ENCODE measurements around the gene ME3.

- TF ChIP-seq, protein P1, sequence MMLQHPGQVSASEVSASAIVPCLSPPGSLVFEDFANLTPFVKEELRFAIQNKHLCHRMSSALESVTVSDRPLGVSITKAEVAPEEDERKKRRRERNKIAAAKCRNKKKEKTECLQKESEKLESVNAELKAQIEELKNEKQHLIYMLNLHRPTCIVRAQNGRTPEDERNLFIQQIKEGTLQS (IDR thresholded peaks at IDR 0.05) = no peak
- TF ChIP-seq YY1 (IDR thresholded peaks at IDR 0.05) (no peak), FOXA1 (IDR thresholded peaks at IDR 0.05) (no peak), TAF1 (conservative IDR thresholded peaks at IDR 0.05) (no peak), GABPA (IDR thresholded peaks at IDR 0.05 in 1 of 2, conservative IDR thresholded peaks at IDR 0.05 in 1 of 2) (no peak), RAD21 (IDR thresholded peaks at IDR 0.05) (no peak), JUND (IDR thresholded peaks at IDR 0.05) (no peak), RXRA (IDR thresholded peaks at IDR 0.05) (no peak)
- TF ChIP-seq, protein P2, sequence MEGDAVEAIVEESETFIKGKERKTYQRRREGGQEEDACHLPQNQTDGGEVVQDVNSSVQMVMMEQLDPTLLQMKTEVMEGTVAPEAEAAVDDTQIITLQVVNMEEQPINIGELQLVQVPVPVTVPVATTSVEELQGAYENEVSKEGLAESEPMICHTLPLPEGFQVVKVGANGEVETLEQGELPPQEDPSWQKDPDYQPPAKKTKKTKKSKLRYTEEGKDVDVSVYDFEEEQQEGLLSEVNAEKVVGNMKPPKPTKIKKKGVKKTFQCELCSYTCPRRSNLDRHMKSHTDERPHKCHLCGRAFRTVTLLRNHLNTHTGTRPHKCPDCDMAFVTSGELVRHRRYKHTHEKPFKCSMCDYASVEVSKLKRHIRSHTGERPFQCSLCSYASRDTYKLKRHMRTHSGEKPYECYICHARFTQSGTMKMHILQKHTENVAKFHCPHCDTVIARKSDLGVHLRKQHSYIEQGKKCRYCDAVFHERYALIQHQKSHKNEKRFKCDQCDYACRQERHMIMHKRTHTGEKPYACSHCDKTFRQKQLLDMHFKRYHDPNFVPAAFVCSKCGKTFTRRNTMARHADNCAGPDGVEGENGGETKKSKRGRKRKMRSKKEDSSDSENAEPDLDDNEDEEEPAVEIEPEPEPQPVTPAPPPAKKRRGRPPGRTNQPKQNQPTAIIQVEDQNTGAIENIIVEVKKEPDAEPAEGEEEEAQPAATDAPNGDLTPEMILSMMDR (IDR thresholded peaks at IDR 0.05; ENCODE audit: low read depth, low read length, missing input control) = no peak
- TF ChIP-seq, protein P3, sequence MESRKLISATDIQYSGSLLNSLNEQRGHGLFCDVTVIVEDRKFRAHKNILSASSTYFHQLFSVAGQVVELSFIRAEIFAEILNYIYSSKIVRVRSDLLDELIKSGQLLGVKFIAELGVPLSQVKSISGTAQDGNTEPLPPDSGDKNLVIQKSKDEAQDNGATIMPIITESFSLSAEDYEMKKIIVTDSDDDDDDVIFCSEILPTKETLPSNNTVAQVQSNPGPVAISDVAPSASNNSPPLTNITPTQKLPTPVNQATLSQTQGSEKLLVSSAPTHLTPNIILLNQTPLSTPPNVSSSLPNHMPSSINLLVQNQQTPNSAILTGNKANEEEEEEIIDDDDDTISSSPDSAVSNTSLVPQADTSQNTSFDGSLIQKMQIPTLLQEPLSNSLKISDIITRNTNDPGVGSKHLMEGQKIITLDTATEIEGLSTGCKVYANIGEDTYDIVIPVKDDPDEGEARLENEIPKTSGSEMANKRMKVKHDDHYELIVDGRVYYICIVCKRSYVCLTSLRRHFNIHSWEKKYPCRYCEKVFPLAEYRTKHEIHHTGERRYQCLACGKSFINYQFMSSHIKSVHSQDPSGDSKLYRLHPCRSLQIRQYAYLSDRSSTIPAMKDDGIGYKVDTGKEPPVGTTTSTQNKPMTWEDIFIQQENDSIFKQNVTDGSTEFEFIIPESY (IDR thresholded peaks at IDR 0.05) = no peak
- TF ChIP-seq, protein P4, sequence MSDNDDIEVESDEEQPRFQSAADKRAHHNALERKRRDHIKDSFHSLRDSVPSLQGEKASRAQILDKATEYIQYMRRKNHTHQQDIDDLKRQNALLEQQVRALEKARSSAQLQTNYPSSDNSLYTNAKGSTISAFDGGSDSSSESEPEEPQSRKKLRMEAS (IDR thresholded peaks at IDR 0.05) = no peak
These were observed 13.9 kb downstream of the ME3 start for GRCh38 chr11:86658534-86658933.

All from liver (tissue), 3 donors.